ENCODE measurements around the gene SLC10A6.

DNA sequence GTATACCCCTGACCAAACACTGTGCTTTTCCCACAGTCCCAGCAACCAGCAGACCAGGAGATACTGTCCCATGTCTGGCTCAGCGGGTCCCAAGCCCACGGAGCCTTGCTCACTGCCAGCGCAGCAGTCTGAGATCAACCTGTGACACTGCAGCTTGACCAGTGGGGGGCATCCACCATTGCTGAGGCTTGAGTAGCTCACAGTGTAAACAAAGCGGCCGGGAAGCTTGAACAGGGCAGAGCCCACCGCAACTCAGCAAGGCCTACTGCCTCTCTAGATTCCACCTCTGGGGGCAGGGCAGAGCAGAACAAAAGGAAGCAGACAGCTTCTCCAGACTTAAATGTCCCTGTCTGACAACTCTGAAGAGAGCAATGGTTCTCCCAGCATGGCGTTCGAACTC lies 58.1 kb downstream of the SLC10A6 start:
- TF ChIP-seq TFAM (CRISPR knock-in tag; conservative IDR thresholded peaks at IDR 0.05), result no peak
- TF ChIP-seq WHSC1 (IDR thresholded peaks at IDR 0.05; ENCODE audit: low read length), result no peak
